Placental epithelial cell (primary cell): Measurements from ENCODE around the gene ZNF79. TPM values are rescaled to one million over a fixed set of nuclear protein-coding genes. Genes with fewer than 3 reads are reported as not detected.

ENCODE experiments used
- small RNA-seq: library from RNA; depleted of rRNA; stranded (forward); fragments of <200 nt; gene quantifications from one replicate; pipeline ENCODE3, GENCODE V24; 2012
- total RNA-seq: library from RNA; depleted of rRNA; stranded (reverse); fragments of >200 nt; gene quantifications from 2 replicates; pipeline ENCODE4 v1.2.3, GENCODE V29; 2012

The ZNF79 gene
- total RNA-seq = 16.9 and 19.1 TPM in 2 replicates

DNA sequence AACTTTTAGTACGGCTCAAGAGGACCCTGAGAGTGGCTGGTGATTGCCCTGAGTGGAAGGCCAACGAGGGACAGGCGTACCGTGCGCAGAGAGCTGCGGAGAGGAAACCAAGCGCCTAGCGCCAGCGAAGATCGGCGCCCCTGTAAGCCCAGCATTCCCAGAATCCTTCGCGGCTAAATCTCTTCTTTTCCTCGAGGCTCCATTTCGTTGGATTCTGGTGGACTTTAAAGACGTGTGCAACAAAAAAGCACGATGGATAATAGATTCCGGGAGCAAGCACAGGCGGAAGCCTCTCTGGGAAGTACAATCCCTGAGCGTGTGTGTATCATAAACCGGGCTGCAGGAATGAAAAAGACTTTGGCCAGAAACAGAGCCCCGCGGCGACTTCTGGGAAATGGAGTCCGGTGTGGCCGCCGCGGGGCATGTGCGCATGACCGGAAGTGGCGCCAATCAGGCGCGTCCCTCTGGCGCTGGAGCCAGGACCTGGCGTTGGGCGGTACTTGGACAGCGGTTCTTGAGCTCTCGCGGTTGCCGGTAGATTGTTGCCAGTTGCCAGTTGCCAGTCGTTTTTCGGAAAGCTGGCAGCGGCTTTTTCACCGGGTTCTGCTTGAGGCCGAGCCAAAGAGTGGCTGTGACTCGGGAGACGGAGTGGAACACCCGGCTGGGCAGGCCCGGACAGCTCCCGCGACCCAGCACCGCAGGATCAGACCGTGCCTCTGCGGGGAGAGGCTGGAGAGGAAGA is at the start of gene ZNF79:
Gene ZNF79, plus strand, starts transcription at position 449 of the 742 bp plus-strand sequence. CDS start 406 bp downstream, outside the sequence.

DNA sequence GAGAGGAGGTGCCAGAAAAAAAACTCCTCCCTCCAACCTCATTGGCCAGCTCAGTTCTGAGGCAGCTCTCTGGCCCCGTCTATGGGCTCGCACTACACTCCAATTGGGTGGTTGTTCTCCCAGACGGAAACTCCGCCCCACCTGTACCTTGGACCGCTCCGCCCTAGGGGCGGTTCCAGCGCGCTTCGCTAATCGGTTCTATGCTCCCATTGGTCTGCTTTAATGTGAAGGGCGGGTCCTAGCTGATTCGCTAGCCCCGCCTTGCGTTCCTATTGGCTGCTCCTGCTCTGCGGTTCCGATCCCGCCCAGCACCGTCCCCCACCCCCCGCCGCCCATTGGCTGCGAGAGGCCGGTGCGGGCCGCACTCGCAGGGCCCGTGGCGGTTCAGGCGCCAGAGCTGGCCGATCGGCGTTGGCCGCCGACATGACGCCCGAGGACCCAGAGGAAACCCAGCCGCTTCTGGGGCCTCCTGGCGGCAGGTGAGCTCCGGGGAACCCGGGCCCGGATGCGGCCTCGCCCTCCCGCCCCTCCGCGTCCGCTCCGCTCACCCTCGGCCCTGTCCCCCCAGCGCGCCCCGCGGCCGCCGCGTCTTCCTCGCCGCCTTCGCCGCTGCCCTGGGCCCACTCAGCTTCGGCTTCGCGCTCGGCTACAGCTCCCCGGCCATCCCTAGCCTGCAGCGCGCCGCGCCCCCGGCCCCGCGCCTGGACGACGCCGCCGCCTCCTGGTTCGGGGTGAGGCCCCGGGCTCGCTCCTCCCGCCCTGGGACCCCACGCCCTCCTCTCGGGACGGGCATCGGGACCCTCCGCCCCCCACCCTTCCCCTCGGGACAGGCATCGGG is 27.2 kb upstream of the ZNF79 start, which contains the start of gene SLC2A8:
Gene SLC2A8, plus strand, starts transcription at position 362 of the 838 bp plus-strand sequence. Its CDS starts 62 bp downstream, at position 424.

DNA sequence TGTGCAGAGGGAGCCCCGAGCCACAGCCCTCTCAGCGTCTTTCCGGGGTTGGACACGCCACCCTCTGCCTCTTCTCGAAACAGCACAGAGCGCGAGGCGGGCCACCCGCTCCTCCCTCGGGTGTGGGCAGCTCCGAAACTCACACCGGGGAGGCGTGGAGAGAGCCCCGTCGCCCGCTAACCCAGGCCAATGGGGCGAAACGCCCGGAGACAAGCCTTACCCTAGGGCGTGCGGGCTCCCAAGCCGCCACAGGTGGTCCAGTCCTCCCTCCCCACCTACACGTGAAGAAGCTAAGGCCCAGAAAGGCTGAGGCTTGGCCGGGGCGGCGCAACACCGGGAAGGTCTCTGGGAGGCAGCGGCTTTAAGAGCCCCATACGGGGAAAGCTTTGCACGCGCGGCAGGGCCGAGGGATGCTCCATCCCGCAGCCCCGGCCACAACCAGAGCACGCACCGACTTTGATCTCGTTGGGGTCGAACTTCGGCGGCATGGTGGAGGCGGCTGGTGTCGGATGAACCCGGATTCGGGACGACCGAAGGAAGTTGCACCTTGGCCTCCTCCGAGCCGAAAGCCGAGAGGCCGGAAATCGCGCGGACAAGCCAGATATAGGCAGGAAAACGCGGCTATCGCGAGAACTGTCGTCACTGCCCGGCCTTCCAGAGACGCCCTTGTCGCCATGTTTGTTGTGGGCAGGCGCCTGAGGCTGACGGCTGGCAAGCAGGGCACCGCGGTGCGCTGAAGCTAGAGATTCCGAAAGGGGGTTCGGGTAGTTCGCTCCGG is 26.8 kb downstream of the ZNF79 start, which contains the start of the genes LRSAM1 and RPL12:
Gene LRSAM1, plus strand, starts transcription at position 681 of the 778 bp plus-strand sequence. CDS start 3,018 bp downstream, outside the sequence.
Gene RPL12, minus strand, starts transcription at position 577 of the 778 bp plus-strand sequence. Its CDS starts 89 bp downstream, at position 488.

Small RNA genes lying within 50 kb of the gene (small RNA-seq; reads per million reads assigned to genes)
- gene RF00019 (not detected), gene SNORA65 (409 reads per million, percentile 99 among the genes with 10 or more reads in this experiment)

Other genes with a start within 250 kb of the ZNF79 start
- gene GARNL3, start 159.6 kb upstream of the ZNF79 start, total RNA-seq = 6.2 and 18.5 TPM in 2 replicates
- 11.2 and 20.4 TPM in 2 replicates for gene SLC2A8, start 27.2 kb upstream of the ZNF79 start, total RNA-seq
- 1,146 and 1,303 TPM in 2 replicates for gene RPL12, start 27.0 kb downstream of the ZNF79 start, total RNA-seq
- gene LRSAM1, start 27.1 kb downstream of the ZNF79 start, total RNA-seq = 18.0 and 21.2 TPM in 2 replicates
- gene STXBP1, start 187.9 kb downstream of the ZNF79 start, total RNA-seq = 11.0 and 16.6 TPM in 2 replicates